CD4-positive, alpha-beta memory T cell (primary cell): ENCODE data around the gene CRIM1. TPM values are rescaled to one million over a fixed set of nuclear protein-coding genes. Genes with fewer than 3 reads are reported as not detected.

Experiments
- CTCF ChIA-PET: fragments of 350-600 bp; sonication (Branson Sonifier 250); formaldehyde crosslinking; loops from one replicate; lab custom pipeline; 2021; ENCODE audit warnings: inconsistent platforms; ENCODE audit not compliant: partially characterized antibody; lab: Charles Lee
- POLR2A ChIA-PET: fragments of 350-600 bp; sonication (Branson Sonifier 250); formaldehyde crosslinking; loops from one replicate; lab custom pipeline; 2021; ENCODE audit not compliant: partially characterized antibody; lab: Charles Lee
- DNase-seq, 5 donors: peaks; one replicate each; pipeline versions ENCODE4 v3.0.0 to v3.0.0-alpha.2; 2020 to 2022; ENCODE audit warnings: mixed read lengths in 1 of 5
- H3K27ac ChIP-seq: one replicate; pipeline ENCODE4 v1.7.0; 2013; ENCODE audit warnings: low read depth, low read length
- H3K27me3 ChIP-seq: 2 replicates; pipeline ENCODE4 v1.7.0; 2013; ENCODE audit warnings: mild to moderate bottlenecking, low read length, moderate library complexity; ENCODE audit not compliant: insufficient read depth
- H3K36me3 ChIP-seq: 2 replicates; pipeline ENCODE4 v1.7.0; 2013; ENCODE audit warnings: mild to moderate bottlenecking, low read length, moderate library complexity; ENCODE audit not compliant: insufficient read depth
- H3K4me1 ChIP-seq: 2 replicates; pipeline ENCODE4 v1.7.0; 2013; ENCODE audit warnings: mild to moderate bottlenecking, low read length, moderate library complexity; ENCODE audit not compliant: insufficient read depth
- H3K4me3 ChIP-seq, 2 donors: one replicate each; pipeline ENCODE4 v1.7.0; 2013; ENCODE audit warnings: low read length in 2 of 2, mild to moderate bottlenecking in 1 of 2
- H3K9me3 ChIP-seq, 2 donors: one replicate each; pipeline ENCODE4 v1.7.0; 2013; ENCODE audit warnings: low read length in 2 of 2, control low read depth in 1 of 2; ENCODE audit not compliant: control insufficient read depth in 1 of 2
- H3K27ac Mint-ChIP-seq, 7 donors: one replicate each; pipeline ENCODE4 v1.8.0; 2020 to 2021; ENCODE audit warnings: mixed read lengths in 7 of 7, mild to moderate bottlenecking in 6 of 7, inconsistent platforms in 3 of 7, moderate library complexity in 3 of 7
- H3K27me3 Mint-ChIP-seq, 2 donors: one replicate each; pipeline ENCODE4 v1.8.0; 2020 to 2021; ENCODE audit warnings: mixed read lengths in 2 of 2
- H3K36me3 Mint-ChIP-seq, 2 donors: one replicate each; pipeline ENCODE4 v1.8.0; 2020 to 2021; ENCODE audit warnings: mixed read lengths in 2 of 2, inconsistent platforms in 1 of 2, mild to moderate bottlenecking in 1 of 2
- H3K4me1 Mint-ChIP-seq, 4 donors: one replicate each; pipeline ENCODE4 v1.8.0; 2020 to 2021; ENCODE audit warnings: mixed read lengths in 4 of 4, mild to moderate bottlenecking in 1 of 4
- H3K4me3 Mint-ChIP-seq, 8 donors: one replicate each; pipeline ENCODE4 v1.8.0; 2020 to 2021; ENCODE audit warnings: mixed read lengths in 8 of 8, mild to moderate bottlenecking in 7 of 8, moderate library complexity in 6 of 8, inconsistent platforms in 3 of 8
- H3K9me3 Mint-ChIP-seq, 8 donors: one replicate each; pipeline ENCODE4 v1.8.0; 2020 to 2021; ENCODE audit warnings: mixed read lengths in 8 of 8, mild to moderate bottlenecking in 5 of 8, inconsistent platforms in 3 of 8, moderate library complexity in 1 of 8
- intact Hi-C: fragments of 100-400 bp; cut with micrococcal nuclease; formaldehyde crosslinking; loops from one replicate; pipeline ENCODE4 v1.15.1; 2023
- polyA plus RNA-seq, 2 donors: library from polyadenylated mRNA; unstranded; fragments of 300-500 nt; fragmentation: Illumina TruSeq; gene quantifications; one replicate each; pipeline ENCODE4 v1.2.3, GENCODE V29; 2021
- total RNA-seq, 2 experiments: library from RNA; stranded (reverse); gene quantifications; one replicate each; pipeline ENCODE4 v1.2.3, GENCODE V29; 2021

CRIM1 gene
- total and polyA plus RNA-seq, 4 experiments from 2014 or later, result 0.91 to 12.0 (median 6.8) TPM; not detected in 1

GRCh38 chr2:36425608-36426355, 70.2 kb downstream of the CRIM1 start:
- Histone ChIP-seq H3K27me3 (no peaks in the 10 kb centered on the region), H3K36me3 (no peaks in the 10 kb centered on the region), H3K4me1 (no peaks in the 10 kb centered on the region), H3K4me3 (no peak overlapping the region), H3K27ac (no peak overlapping the region), H3K9me3 (no peaks in the 10 kb centered on the region)
- Mint-ChIP-seq H3K27me3 (no peaks in the 10 kb centered on the region), H3K36me3 (no peaks in the 10 kb centered on the region), H3K27ac (no peak overlapping the region), H3K4me1 (no peaks in the 10 kb centered on the region), H3K9me3 (no peaks in the 10 kb centered on the region), H3K4me3 (no peak overlapping the region)
- ChIA-PET CTCF (no interaction called here), POLR2A (no interaction called here)
- intact Hi-C loops, result no loop called here
- no peak for DNase-seq

DNA sequence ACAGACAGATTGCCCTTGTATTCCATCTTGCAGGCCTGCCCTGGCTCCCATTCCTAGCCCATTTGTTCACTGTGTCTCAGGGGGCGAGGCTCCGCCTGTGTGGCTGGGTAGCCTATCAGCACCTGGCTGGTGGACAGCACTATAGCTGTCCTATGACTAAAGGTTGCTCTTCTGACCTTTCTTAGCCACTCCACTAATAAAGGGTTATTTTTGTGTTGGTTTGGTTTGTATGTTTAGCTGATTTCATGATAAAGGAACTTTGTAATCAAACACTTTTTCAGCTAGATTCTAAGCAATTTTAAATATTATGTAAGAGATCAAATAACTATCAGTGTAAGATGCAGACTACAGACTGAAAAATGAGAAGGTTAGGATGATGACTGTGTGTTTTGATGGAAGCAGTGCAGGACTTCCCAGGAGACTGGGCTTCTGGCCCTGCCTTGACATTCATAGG, 72.2 kb downstream of the CRIM1 start:
- H3K9me3 ChIP-seq, result no peaks in the 10 kb centered on the region
- DNase-seq, result no peak
- no peaks in the 10 kb centered on the region for H3K27me3 Mint-ChIP-seq
- H3K27ac ChIP-seq, result no peak overlapping the region
- H3K4me3 Mint-ChIP-seq, result no peak overlapping the region
- intact Hi-C loops, result no loop called here
- ChIA-PET POLR2A (no interaction called here), CTCF (no interaction called here)
- H3K27ac Mint-ChIP-seq, result no peak overlapping the region
- H3K27me3 ChIP-seq, result no peaks in the 10 kb centered on the region
- no peak overlapping the region for H3K4me3 ChIP-seq
- H3K36me3 ChIP-seq, result no peaks in the 10 kb centered on the region
- no peaks in the 10 kb centered on the region for H3K36me3 Mint-ChIP-seq
- no peaks in the 10 kb centered on the region for H3K4me1 ChIP-seq
- H3K4me1 Mint-ChIP-seq, result no peaks in the 10 kb centered on the region
- no peaks in the 10 kb centered on the region for H3K9me3 Mint-ChIP-seq

DNA sequence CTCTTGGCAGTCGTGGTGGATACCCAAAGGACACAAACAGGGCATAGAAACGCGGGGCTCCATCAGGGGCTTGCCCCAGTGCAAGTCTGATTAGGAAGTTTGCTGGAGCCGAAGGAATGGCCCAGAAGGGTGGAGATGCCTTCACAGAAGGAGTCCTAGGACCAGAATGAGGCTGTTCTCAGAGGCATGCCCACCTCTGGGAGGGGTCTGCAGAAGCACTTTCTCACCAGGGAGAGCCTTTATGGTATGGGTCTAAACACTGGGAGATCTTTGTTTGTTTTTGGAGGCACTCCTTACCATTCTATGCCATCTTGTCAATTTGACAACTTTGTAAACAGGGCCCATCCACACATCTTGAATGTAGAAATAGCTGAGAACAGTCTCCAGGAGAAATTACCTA, 75.0 kb downstream of the CRIM1 start:
- Mint-ChIP-seq H3K4me1 (no peaks in the 10 kb centered on the region), H3K27me3 (no peaks in the 10 kb centered on the region), H3K9me3 (no peaks in the 10 kb centered on the region), H3K27ac (no peak overlapping the region), H3K36me3 (no peaks in the 10 kb centered on the region), H3K4me3 (no peak overlapping the region)
- Histone ChIP-seq H3K27me3 (no peaks in the 10 kb centered on the region), H3K4me1 (no peaks in the 10 kb centered on the region), H3K36me3 (no peaks in the 10 kb centered on the region), H3K27ac (no peak overlapping the region), H3K4me3 (no peak overlapping the region), H3K9me3 (no peaks in the 10 kb centered on the region)
- CTCF ChIA-PET, result no interaction called here
- DNase-seq, result no peak
- intact Hi-C loops, result no loop called here
- POLR2A ChIA-PET, result no interaction called here

DNA sequence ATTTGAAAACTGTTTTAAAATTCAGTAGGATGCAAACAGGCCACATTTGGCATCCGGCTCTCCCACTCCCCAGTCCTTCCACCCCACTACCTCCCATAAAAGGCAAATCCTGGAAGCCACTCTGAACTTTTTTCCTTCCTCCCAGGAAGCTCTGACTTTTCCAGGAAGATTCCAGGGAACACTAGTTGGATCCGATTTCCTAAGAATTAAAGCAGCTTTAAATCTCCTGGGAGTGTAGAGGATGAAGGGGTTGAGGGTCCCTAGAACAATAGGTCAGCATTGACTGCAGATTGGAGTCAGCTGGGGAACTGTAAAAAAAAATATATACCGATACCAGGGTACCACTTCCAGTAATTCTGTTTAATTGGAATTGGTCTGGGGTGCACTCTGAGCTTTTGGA, 76.9 kb downstream of the CRIM1 start:
- Histone ChIP-seq H3K27me3 (no peaks in the 10 kb centered on the region), H3K4me1 (no peaks in the 10 kb centered on the region), H3K4me3 (no peak overlapping the region), H3K9me3 (no peaks in the 10 kb centered on the region), H3K27ac (no peak overlapping the region), H3K36me3 (no peaks in the 10 kb centered on the region)
- Mint-ChIP-seq H3K4me3 (no peak overlapping the region), H3K36me3 (no peaks in the 10 kb centered on the region), H3K27me3 (no peaks in the 10 kb centered on the region), H3K4me1 (no peaks in the 10 kb centered on the region), H3K9me3 (no peaks in the 10 kb centered on the region), H3K27ac (no peak overlapping the region)
- CTCF ChIA-PET, result no interaction called here
- POLR2A ChIA-PET, result no interaction called here
- DNase-seq, result no peak
- intact Hi-C loops, result no loop called here

DNA sequence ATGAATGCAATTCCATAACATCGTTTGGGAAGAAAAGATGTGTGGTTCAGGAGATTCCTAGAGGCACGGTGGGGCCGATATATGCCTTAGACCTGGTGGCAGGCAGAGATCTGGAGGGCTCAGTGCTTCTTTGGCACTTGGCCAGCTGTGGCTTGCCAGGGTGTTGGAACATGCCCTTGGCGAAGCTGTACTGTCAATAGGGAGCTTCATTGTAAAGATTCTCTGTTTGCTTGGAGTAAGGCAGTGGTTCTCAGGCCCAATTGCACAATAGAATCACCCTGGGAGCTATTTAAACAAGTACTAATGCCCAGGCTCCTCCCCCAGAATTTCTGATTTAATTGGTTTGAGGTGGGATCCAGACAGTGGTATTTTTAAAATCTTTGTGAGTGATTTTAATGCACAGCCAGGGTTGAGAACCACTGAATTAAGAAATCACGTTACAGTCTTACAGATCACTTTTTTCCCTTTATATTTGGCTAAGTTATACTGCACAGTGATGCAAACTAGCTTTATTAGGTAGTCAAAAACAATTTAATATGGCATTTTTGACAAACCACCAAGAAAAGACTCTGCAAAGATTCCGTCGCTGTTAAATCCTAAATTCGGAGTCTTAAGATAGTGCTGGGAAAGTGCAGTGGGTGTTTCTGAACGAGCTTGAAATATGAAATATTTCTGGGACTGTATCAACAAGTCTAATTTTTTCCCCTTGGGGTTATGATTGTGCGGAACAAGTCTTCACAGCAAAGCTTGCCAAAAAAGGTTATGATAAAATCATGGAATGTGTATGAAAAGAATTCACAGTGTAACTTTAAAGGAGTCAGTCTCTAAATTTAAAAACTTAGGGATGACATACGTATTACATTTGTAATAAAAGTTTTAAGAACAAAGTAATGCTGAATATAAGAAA, 78.0 kb downstream of the CRIM1 start:
- CTCF ChIA-PET, result no interaction called here

GRCh38 chr2:36438449-36438977, 82.9 kb downstream of the CRIM1 start:
- Histone ChIP-seq H3K27me3 (no peaks in the 10 kb centered on the region), H3K27ac (no peak overlapping the region), H3K36me3 (no peaks in the 10 kb centered on the region), H3K9me3 (no peaks in the 10 kb centered on the region), H3K4me1 (no peaks in the 10 kb centered on the region), H3K4me3 (no peak overlapping the region)
- DNase-seq, result no peak
- H3K4me3 Mint-ChIP-seq, result no peak overlapping the region
- peaks cover 8 to 17% of the 10 kb centered on the region in 2 donors for H3K36me3 Mint-ChIP-seq
- H3K27me3 Mint-ChIP-seq, result peaks cover 0 to 2% of the 10 kb centered on the region in 2 donors
- CTCF ChIA-PET, result no interaction called here
- POLR2A ChIA-PET, result no interaction called here
- H3K27ac Mint-ChIP-seq, result no peak overlapping the region
- intact Hi-C loops, result no loop called here
- H3K4me1 Mint-ChIP-seq, result peaks cover 2 to 7% (median 6%) of the 10 kb centered on the region in 4 donors
- no peaks in the 10 kb centered on the region for H3K9me3 Mint-ChIP-seq

More for the DNA sequence above, 78.0 kb downstream of the CRIM1 start:
- Mint-ChIP-seq H3K4me1 (no peaks in the 10 kb centered on the region), H3K9me3 (no peaks in the 10 kb centered on the region), H3K27ac (no peak overlapping the region), H3K36me3 (no peaks in the 10 kb centered on the region), H3K27me3 (no peaks in the 10 kb centered on the region), H3K4me3 (no peak overlapping the region)
- POLR2A ChIA-PET, result no interaction called here
- Histone ChIP-seq H3K36me3 (no peaks in the 10 kb centered on the region), H3K27me3 (no peaks in the 10 kb centered on the region), H3K4me3 (no peak overlapping the region), H3K9me3 (no peaks in the 10 kb centered on the region), H3K4me1 (no peaks in the 10 kb centered on the region), H3K27ac (no peak overlapping the region)
- DNase-seq, result no peak
- intact Hi-C loops, result no loop called here

DNA sequence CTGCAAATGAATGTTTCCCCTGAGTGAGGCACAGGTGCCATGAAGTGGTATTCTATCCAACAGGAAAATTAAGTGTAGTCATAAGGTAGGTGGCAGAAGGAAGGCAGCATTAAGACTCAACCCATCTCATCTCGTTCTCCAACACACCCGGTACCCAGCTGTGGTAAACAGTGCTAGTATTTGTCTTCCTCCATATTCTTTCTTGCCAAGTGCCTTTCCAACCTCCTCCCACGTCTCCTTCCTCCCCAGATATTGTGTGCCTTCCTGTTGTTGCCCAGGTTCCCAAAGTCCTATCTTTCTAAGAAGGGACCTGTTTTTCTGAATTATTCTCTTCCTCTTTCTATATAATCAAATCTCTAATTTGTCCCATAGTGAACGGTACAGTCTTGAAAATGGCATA, 83.5 kb downstream of the CRIM1 start:
- no peak for DNase-seq
- H3K36me3 ChIP-seq, result no peaks in the 10 kb centered on the region
- H3K4me3 Mint-ChIP-seq, result no peak overlapping the region
- CTCF ChIA-PET, result no interaction called here
- H3K27me3 Mint-ChIP-seq, result peaks cover 0 to 2% of the 10 kb centered on the region in 2 donors
- H3K4me3 ChIP-seq, result no peak overlapping the region
- no peaks in the 10 kb centered on the region for H3K9me3 Mint-ChIP-seq
- intact Hi-C loops, result no loop called here
- peaks cover 8 to 19% of the 10 kb centered on the region in 2 donors for H3K36me3 Mint-ChIP-seq
- no peaks in the 10 kb centered on the region for H3K4me1 ChIP-seq
- peaks cover 2 to 7% (median 6%) of the 10 kb centered on the region in 4 donors for H3K4me1 Mint-ChIP-seq
- POLR2A ChIA-PET, result no interaction called here
- no peaks in the 10 kb centered on the region for H3K27me3 ChIP-seq
- no peak overlapping the region for H3K27ac Mint-ChIP-seq
- H3K27ac ChIP-seq, result no peak overlapping the region
- H3K9me3 ChIP-seq, result no peaks in the 10 kb centered on the region
